Activated naive CD8-positive, alpha-beta T cell treated with anti-CD3 and anti-CD28 coated beads, Interleukin-2, amount 10 ng/mL, durations not matched to agents 7 days and 5 days (primary cell): ENCODE results near the gene ZWINT. TPM values are rescaled to one million over a fixed set of nuclear protein-coding genes. Genes with fewer than 3 reads are reported as not detected.

ENCODE experiments used
- ATAC-seq: fragments of 150-1000 bp; cut with Tn5 transposase; one replicate; pipeline ENCODE4 v1.10.0; 2021; ENCODE audit warnings: low read depth, moderate library complexity
- POLR2A ChIA-PET: fragments of 350-600 bp; sonication (Branson Sonifier 250); formaldehyde crosslinking; loops from one replicate; lab custom pipeline; 2021; ENCODE audit warnings: antibody characterized with exemption; lab: Charles Lee
- DNase-seq: peaks from one replicate; pipeline ENCODE4 v3.0.0; 2021
- H3K27ac Mint-ChIP-seq: one replicate; pipeline ENCODE4 v1.8.0; 2022; ENCODE audit warnings: mild to moderate bottlenecking, mixed read lengths
- H3K27me3 Mint-ChIP-seq: one replicate; pipeline ENCODE4 v1.8.0; 2022; ENCODE audit warnings: mild to moderate bottlenecking, moderate library complexity, mixed read lengths
- H3K36me3 Mint-ChIP-seq: one replicate; pipeline ENCODE4 v1.8.0; 2021; ENCODE audit warnings: mild to moderate bottlenecking, mixed read lengths
- H3K4me1 Mint-ChIP-seq: one replicate; pipeline ENCODE4 v1.8.0; 2021; ENCODE audit warnings: mixed read lengths
- H3K4me3 Mint-ChIP-seq: one replicate; pipeline ENCODE4 v1.8.0; 2022; ENCODE audit warnings: mild to moderate bottlenecking, moderate library complexity, mixed read lengths
- H3K9me3 Mint-ChIP-seq: one replicate; pipeline ENCODE4 v1.8.0; 2021; ENCODE audit warnings: mixed read lengths
- total RNA-seq, 2 experiments: library from RNA; stranded (reverse); gene quantifications; one replicate each; pipeline ENCODE4 v1.2.3, GENCODE V29; 2021

ZWINT gene
- total RNA-seq, 2 experiments from 2014 or later: 65.0 to 67.1 TPM

DNA sequence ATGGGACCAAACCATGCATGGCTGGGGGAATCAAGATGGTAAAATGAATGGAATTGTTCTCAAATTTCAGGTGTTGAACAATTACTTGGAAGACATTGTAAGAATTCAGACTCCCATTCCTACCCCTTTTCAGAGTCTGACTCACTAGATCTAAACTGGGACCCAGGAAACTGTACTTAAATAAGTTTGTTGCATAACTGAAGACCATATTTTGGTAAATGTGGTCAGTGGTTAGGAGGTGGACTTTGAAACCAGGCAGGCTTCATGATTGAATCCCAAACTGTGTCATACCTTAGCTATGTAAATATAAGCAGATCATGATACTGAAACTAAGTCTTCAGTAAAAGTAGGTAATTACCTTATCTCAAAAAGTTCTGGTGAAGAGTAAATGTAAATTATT, 41.7 kb downstream of the ZWINT start:
- peaks cover 4% of the 10 kb centered on the region for H3K9me3 Mint-ChIP-seq
- no peaks in the 10 kb centered on the region for H3K27me3 Mint-ChIP-seq
- POLR2A ChIA-PET: no interaction called here
- H3K4me1 Mint-ChIP-seq: no peaks in the 10 kb centered on the region
- H3K27ac Mint-ChIP-seq: no peak overlapping the region
- no peaks in the 10 kb centered on the region for H3K36me3 Mint-ChIP-seq
- ATAC-seq (no peak), DNase-seq (no peak)
- no peak overlapping the region for H3K4me3 Mint-ChIP-seq

DNA sequence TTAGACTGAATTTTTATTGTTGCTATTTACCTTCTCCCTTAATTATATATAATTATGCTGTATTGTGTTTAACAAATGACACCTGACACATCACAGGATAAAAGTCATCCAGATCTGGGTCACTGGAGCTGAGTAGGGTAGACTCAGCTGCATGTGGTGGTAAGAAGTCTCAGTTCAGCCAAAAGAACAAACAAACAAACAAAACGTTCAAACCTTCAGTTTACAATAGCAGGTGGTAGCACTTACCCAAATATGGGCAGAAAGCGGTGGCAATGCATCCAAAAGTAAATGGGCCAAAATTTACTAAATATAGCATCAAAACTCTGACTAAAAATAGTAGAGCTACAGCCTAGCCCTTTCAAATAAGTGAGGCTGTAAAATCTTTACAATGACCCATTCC, 42.2 kb downstream of the ZWINT start:
- no peak overlapping the region for H3K27ac Mint-ChIP-seq
- POLR2A ChIA-PET: no interaction called here
- no peak overlapping the region for H3K4me3 Mint-ChIP-seq

DNA sequence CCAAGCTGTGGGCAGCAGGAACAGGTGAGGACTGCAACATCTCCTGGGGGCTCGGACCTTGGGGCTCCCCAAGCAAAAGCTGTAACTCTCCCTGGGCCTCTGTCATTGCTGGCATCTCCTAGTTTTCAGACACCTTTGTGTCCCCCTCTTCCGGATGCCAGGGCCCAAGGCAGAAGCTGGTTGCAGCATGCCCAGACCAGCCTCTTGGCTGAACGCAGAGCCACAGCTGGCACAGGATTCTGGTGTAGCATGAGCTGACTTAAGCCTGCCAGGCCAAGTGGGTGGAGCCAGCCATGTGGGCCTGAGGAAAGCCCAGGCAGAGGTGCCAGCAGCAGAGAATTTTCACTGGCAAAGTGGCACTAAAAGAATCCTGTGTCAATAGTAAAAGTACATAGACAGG, 43.5 kb downstream of the ZWINT start:
- Mint-ChIP-seq H3K4me1 (no peaks in the 10 kb centered on the region), H3K27me3 (no peaks in the 10 kb centered on the region), H3K36me3 (no peaks in the 10 kb centered on the region), H3K9me3 (peaks cover 4% of the 10 kb centered on the region), H3K4me3 (no peak overlapping the region), H3K27ac (no peak overlapping the region)
- ATAC-seq: no peak
- no peak for DNase-seq
- POLR2A ChIA-PET: no interaction called here

More for the DNA sequence above, 42.2 kb downstream of the ZWINT start:
- Mint-ChIP-seq H3K27me3 (no peaks in the 10 kb centered on the region), H3K36me3 (no peaks in the 10 kb centered on the region), H3K4me1 (no peaks in the 10 kb centered on the region), H3K9me3 (peaks cover 4% of the 10 kb centered on the region)
- ATAC-seq (no peak), DNase-seq (no peak)

DNA sequence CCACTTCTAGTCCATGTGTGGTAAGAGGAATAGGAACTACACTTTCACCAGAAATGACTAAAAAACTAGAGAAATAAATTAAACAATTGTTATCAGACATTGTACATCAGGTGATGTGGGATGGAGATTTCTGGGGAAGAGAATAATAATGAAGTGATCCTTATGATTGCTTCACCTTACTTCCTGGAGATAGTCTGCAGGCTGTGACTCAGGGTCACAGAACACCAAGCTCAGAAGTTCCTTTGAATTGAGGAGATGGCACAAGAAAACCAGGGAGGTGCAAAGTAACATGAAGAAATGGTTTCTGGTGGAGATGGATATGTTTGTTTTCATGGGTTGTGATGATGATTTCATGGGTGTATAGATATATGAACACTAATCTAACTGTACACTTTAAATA, 44.5 kb downstream of the ZWINT start:
- H3K27ac Mint-ChIP-seq: no peak overlapping the region
- ATAC-seq: no peak
- no peaks in the 10 kb centered on the region for H3K36me3 Mint-ChIP-seq
- no peak overlapping the region for H3K4me3 Mint-ChIP-seq
- H3K27me3 Mint-ChIP-seq: no peaks in the 10 kb centered on the region
- no peak for DNase-seq
- H3K4me1 Mint-ChIP-seq: no peaks in the 10 kb centered on the region
- POLR2A ChIA-PET: no interaction called here
- peaks cover 4% of the 10 kb centered on the region for H3K9me3 Mint-ChIP-seq
